ENCODE results near the gene ITIH5.

GRCh38 chr10:7587865-7588188, 78.9 kb downstream of the ITIH5 start:
- TF ChIP-seq CTCF (IDR thresholded peaks at IDR 0.05) (no peak), POLR2A (IDR thresholded peaks at IDR 0.05) (no peak)
